HepG2 (cell line): ENCODE measurements around the gene GRAMD4. TPM values are rescaled to one million over a fixed set of nuclear protein-coding genes. Genes with fewer than 3 reads are reported as not detected.

Experiments used
- ATAC-seq: fragments of 200-7000 bp; cut with Tn5 transposase; 3 replicates; pipeline ENCODE4 v1.9.1; 2020; ENCODE audit warnings: mild to moderate bottlenecking, moderate library complexity
- BruUV-seq: library from RNA; stranded (reverse); fragments of 400-500 nt; replicated peaks from 2 replicates; lab custom pipeline; 2021; lab: Mats Ljungman, UMichigan
- CTCF ChIA-PET: fragments of 300-600 bp; formaldehyde crosslinking; extraction: SDS; loops from one replicate; lab custom pipeline; 2021; ENCODE audit warnings: low total read pairs, inconsistent platforms, low intra/inter-chr PET ratio; lab: Yijun Ruan, JAX
- POLR2A ChIA-PET: fragments of 350-600 bp; sonication (Branson Sonifier 250); formaldehyde crosslinking; loops from one replicate; lab custom pipeline; 2020; ENCODE audit warnings: antibody characterized with exemption, inconsistent platforms; lab: Yijun Ruan, JAX
- DNase-seq: peaks from one replicate; pipeline ENCODE4 v3.0.0-alpha.2; 2015; ENCODE audit warnings: low spot score
- FAIRE-seq: peaks from 3 replicates; lab custom pipeline; 2011; peaks lifted over from hg19 to GRCh38; lab: Jason Lieb, UNC
- H2AFZ ChIP-seq: one replicate; pipeline ENCODE4 v1.6.1; 2011; ENCODE audit warnings: low read length, inconsistent platforms
- H3K27ac ChIP-seq: fragments of 300-600 bp; 3 replicates; pipeline ENCODE4 v1.8.0; 2011; ENCODE audit warnings: mixed run types, mild to moderate bottlenecking, mixed read lengths, low read length, inconsistent platforms; ENCODE audit not compliant: insufficient read depth; ENCODE audit errors: extremely low read length
- H3K27me3 ChIP-seq, 2 experiments: fragments of 200-600 bp in 1 of 2; 2 replicates in 1 of 2; 3 replicates in 1 of 2; pipeline versions ENCODE4 v1.6.0 to v1.8.0; 2011; ENCODE audit warnings: low read length in 2 of 2, mild to moderate bottlenecking in 2 of 2, moderate library complexity in 2 of 2, inconsistent platforms in 1 of 2; ENCODE audit not compliant: insufficient read depth in 2 of 2, control insufficient read depth in 1 of 2
- H3K36me3 ChIP-seq, 2 experiments: fragments of 200-600 bp in 1 of 2; replicated peaks in 1 of 2; 2 replicates in 1 of 2; 3 replicates in 1 of 2; pipeline versions ENCODE4 v1.5.1 to v1.8.0; 2011; ENCODE audit warnings: low read length in 2 of 2, inconsistent platforms in 1 of 2; ENCODE audit not compliant: insufficient read depth in 2 of 2, control insufficient read depth in 1 of 2
- H3K4me1 ChIP-seq: 2 replicates; pipeline ENCODE4 v1.5.1; 2012; ENCODE audit warnings: low read length, inconsistent platforms; ENCODE audit not compliant: insufficient read depth
- H3K4me2 ChIP-seq: 2 replicates; pipeline ENCODE4 v1.6.0; 2011; ENCODE audit warnings: low read depth, low read length, inconsistent platforms
- H3K4me3 ChIP-seq, 3 experiments: fragments of 200-600 bp in 1 of 3; sonication (generic), shearing (Covaris generic) in 1 of 3; replicated peaks in 1 of 3; 2 replicates each; pipeline ENCODE4 v1.5.1; 2011 to 2016; ENCODE audit warnings: low read length in 3 of 3, inconsistent platforms in 2 of 3, low read depth in 2 of 3, mild to moderate bottlenecking in 2 of 3, control low read depth in 1 of 3, mixed read lengths in 1 of 3; ENCODE audit not compliant: insufficient read depth in 1 of 3
- H3K79me2 ChIP-seq: one replicate; pipeline ENCODE4 v1.6.1; 2011; ENCODE audit warnings: low read length, inconsistent platforms; ENCODE audit not compliant: insufficient read depth
- H3K9ac ChIP-seq: 2 replicates; pipeline ENCODE4 v1.6.0; 2011; ENCODE audit warnings: mild to moderate bottlenecking, low read depth, low read length, inconsistent platforms; ENCODE audit not compliant: insufficient read depth
- H3K9me3 ChIP-seq: 2 replicates; pipeline ENCODE4 v1.5.1; 2012; ENCODE audit warnings: mild to moderate bottlenecking, low read length
- H4K20me1 ChIP-seq: 2 replicates; pipeline ENCODE4 v1.6.0; 2011; ENCODE audit warnings: inconsistent platforms, mild to moderate bottlenecking, low read length, moderate library complexity; ENCODE audit not compliant: insufficient read depth
- AGO2 ChIP-seq: fragments of 200-400 bp; formaldehyde crosslinking; optimal IDR thresholded peaks from 2 replicates; pipeline ENCODE3; 2017; ENCODE audit warnings: mild to moderate bottlenecking, low read depth, low read length, moderate library complexity
- DMAP1 ChIP-seq: IDR thresholded peaks from 2 replicates; pipeline ENCODE4 v1.6.1; 2016
- FOXK1 ChIP-seq: sonication (generic); formaldehyde crosslinking; IDR thresholded peaks from 2 replicates; pipeline ENCODE4 v1.4.0; 2020; ENCODE audit warnings: low read depth, missing genetic modification reagents, borderline replicate concordance
- HNRNPH1 ChIP-seq: fragments of 200-400 bp; formaldehyde crosslinking; optimal IDR thresholded peaks from 2 replicates; pipeline ENCODE3; 2017; ENCODE audit warnings: mild to moderate bottlenecking, low read depth, low read length
- MBNL3 ChIP-seq: fragments of 250-450 bp; sonication (Bioruptor Pico); conservative IDR thresholded peaks from 2 replicates; pipeline ENCODE4 v1.8.0; 2022; ENCODE audit warnings: mild to moderate bottlenecking, inconsistent platforms
- MLLT10 ChIP-seq: sonication (generic); formaldehyde crosslinking; IDR thresholded peaks from 2 replicates; pipeline ENCODE4 v1.4.0; 2020; ENCODE audit warnings: missing genetic modification reagents
- MZF1 ChIP-seq: sonication (generic); formaldehyde crosslinking; IDR thresholded peaks from 2 replicates; pipeline ENCODE4 v1.8.1; 2023; ENCODE audit warnings: mild to moderate bottlenecking, missing genetic modification reagents, borderline replicate concordance
- NCOA1 ChIP-seq: sonication (generic); formaldehyde crosslinking; IDR thresholded peaks from 2 replicates; pipeline ENCODE4 v1.9.0; 2021; ENCODE audit warnings: missing genetic modification reagents
- TOPORS ChIP-seq: sonication (generic); formaldehyde crosslinking; IDR thresholded peaks from 2 replicates; pipeline ENCODE4 v1.8.0; 2023; ENCODE audit warnings: mild to moderate bottlenecking, missing genetic modification reagents
- ZFYVE20 ChIP-seq: sonication (generic); formaldehyde crosslinking; IDR thresholded peaks from 2 replicates; pipeline ENCODE4 v1.8.0; 2023; ENCODE audit warnings: low read depth, mild to moderate bottlenecking, moderate library complexity, missing genetic modification reagents, borderline replicate concordance
- ZNF460 ChIP-seq: sonication (generic); formaldehyde crosslinking; IDR thresholded peaks from 2 replicates; pipeline ENCODE4 v1.5.1; 2020; ENCODE audit warnings: missing genetic modification reagents, mild to moderate bottlenecking, borderline replicate concordance
- ZNF670 ChIP-seq: sonication (generic); formaldehyde crosslinking; IDR thresholded peaks from 2 replicates; pipeline ENCODE4 v1.8.0; 2022; ENCODE audit warnings: mild to moderate bottlenecking, missing genetic modification reagents, borderline replicate concordance
- ZNF780A ChIP-seq: sonication (generic); formaldehyde crosslinking; IDR thresholded peaks from 2 replicates; pipeline ENCODE4 v1.8.0; 2022; ENCODE audit warnings: mild to moderate bottlenecking, missing genetic modification reagents, moderate library complexity
- ZNF792 ChIP-seq: IDR thresholded peaks from 2 replicates; pipeline ENCODE4 v1.6.1; 2016
- ZNF850 ChIP-seq: sonication (generic); formaldehyde crosslinking; conservative IDR thresholded peaks from 2 replicates; pipeline ENCODE4 v1.9.0; 2021; ENCODE audit warnings: mild to moderate bottlenecking, missing genetic modification reagents
- ZNF878 ChIP-seq: sonication (generic); formaldehyde crosslinking; IDR thresholded peaks from 2 replicates; pipeline ENCODE4 v1.8.1; 2023; ENCODE audit warnings: mild to moderate bottlenecking, missing genetic modification reagents, moderate library complexity
- WGBS: methylation state at CpG from one replicate; pipeline ENCODE4 v1.1.6; 2017; ENCODE audit warnings: low lambda C conversion rate; 5-methylcytosine and 5-hydroxymethylcytosine counted together
- in situ Hi-C: cut with HindIII; loops from 2 replicates; pipeline ENCODE4 v1.10.0; 2017; ENCODE audit warnings: low pct_unique_long_range_greater_than_20kb; ENCODE audit not compliant: extremely low pct_ligation_motif_present
- intact Hi-C: fragments of 100-400 bp; cut with micrococcal nuclease; formaldehyde crosslinking; loops from one replicate; pipeline ENCODE4 v1.10.0; 2022; ENCODE audit not compliant: unreplicated experiment
- polyA plus RNA-seq, 8 experiments: library from polyadenylated mRNA; depleted of rRNA in 3 of 8; stranded (reverse) in 7 of 8; unstranded in 1 of 8; fragments of >200 nt; fragmentation: Illumina TruSeq in 4 of 8; extraction: Trizol in 4 of 8; gene quantifications; 2 replicates each; pipeline versions ENCODE4 v1.2.1 to v1.2.3, GENCODE V29; 2011 to 2016; ENCODE audit warnings: low read depth in 4 of 8, missing spikeins in 1 of 8, mixed read lengths in 1 of 8; ENCODE audit not compliant: insufficient read depth in 1 of 8
- total RNA-seq, 5 experiments: library from RNA; depleted of rRNA; stranded (reverse); fragments of >200 nt; fragmentation: Illumina TruSeq; extraction: Trizol; gene quantifications; 2 replicates each; pipeline ENCODE4 v1.2.3, GENCODE V29; 2016; ENCODE audit warnings: low read depth in 1 of 5
- TF ChIP-seq, protein P1 (sequence below): sonication (generic); formaldehyde crosslinking; conservative IDR thresholded peaks from 2 replicates; pipeline ENCODE4 v1.5.0; 2020; ENCODE audit warnings: missing genetic modification reagents
- TF ChIP-seq, protein P2 (sequence below): sonication (generic); formaldehyde crosslinking; IDR thresholded peaks from 2 replicates; pipeline ENCODE4 v1.5.1; 2020; ENCODE audit warnings: missing genetic modification reagents, mild to moderate bottlenecking, borderline replicate concordance
- TF ChIP-seq, protein P3 (sequence below): sonication (generic); formaldehyde crosslinking; IDR thresholded peaks from 2 replicates; pipeline ENCODE4 v1.4.0; 2020; ENCODE audit warnings: missing genetic modification reagents

GRAMD4 gene
- total and polyA plus RNA-seq, 2 of the 13 experiments (the other 11 are each of a cell fraction or from before 2014, with no cell fraction given), result 15.2 to 15.7 TPM

DNA sequence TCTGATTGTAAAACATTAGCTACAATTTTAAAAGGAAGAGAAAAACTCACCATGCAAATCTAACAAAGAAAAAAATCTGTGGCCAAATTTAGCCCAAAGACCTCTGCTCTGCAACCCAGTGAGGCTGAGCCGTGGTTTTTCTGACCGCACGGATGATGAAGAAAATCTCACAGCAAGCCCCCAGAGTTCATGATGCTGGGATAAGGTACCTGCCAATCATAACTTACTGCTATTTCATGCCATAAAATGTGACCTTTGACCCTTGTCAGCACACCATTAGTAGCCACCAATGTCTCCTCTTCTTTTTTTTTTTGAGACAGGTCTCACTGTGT, 106.8 kb downstream of the GRAMD4 start:
- no TSS peak for BruUV-seq
- in situ Hi-C loops (no loop called here), intact Hi-C loops (no loop called here)
- POLR2A ChIA-PET, result no interaction called here
- Histone ChIP-seq H3K4me3 (no peak overlapping the region), H3K9me3 (no peaks in the 10 kb centered on the region), H2AFZ (no peak overlapping the region), H3K27me3 (no peaks in the 10 kb centered on the region), H4K20me1 (peaks cover 6% of the 10 kb centered on the region; the same call in 1 of the 2 replicates), H3K4me2 (no peak overlapping the region), H3K36me3 (peaks cover 6 to 10% of the 10 kb centered on the region in 2 experiments; a peak in 3 of 5 replicates), H3K79me2 (peaks cover 28% of the 10 kb centered on the region), H3K9ac (no peak overlapping the region), H3K27ac (no peak overlapping the region), H3K4me1 (peaks cover 22% of the 10 kb centered on the region)
- WGBS, result 92% methylated on average over 3 of the region's 3 CpGs
- no peak for ATAC-seq
- DNase-seq, result no peak
- CTCF ChIA-PET, result no interaction called here
- FAIRE-seq, result no peak
- TF ChIP-seq TOPORS (no peak), ZNF792 (CRISPR knock-in tag) (no peak), HNRNPH1 (no peak), MBNL3 (no peak), MLLT10 (CRISPR knock-in tag) (no peak), ZNF780A (CRISPR knock-in tag) (no peak), ZNF670 (CRISPR knock-in tag) (no peak), NCOA1 (no peak), ZNF850 (CRISPR knock-in tag) (no peak), ZNF878 (CRISPR knock-in tag) (no peak), MZF1 (no peak), ZNF460 (CRISPR knock-in tag) (no peak), DMAP1 (CRISPR knock-in tag) (no peak), ZFYVE20 (CRISPR knock-in tag) (no peak), AGO2 (no peak), FOXK1 (CRISPR knock-in tag) (no peak)
- TF ChIP-seq, protein P1, sequence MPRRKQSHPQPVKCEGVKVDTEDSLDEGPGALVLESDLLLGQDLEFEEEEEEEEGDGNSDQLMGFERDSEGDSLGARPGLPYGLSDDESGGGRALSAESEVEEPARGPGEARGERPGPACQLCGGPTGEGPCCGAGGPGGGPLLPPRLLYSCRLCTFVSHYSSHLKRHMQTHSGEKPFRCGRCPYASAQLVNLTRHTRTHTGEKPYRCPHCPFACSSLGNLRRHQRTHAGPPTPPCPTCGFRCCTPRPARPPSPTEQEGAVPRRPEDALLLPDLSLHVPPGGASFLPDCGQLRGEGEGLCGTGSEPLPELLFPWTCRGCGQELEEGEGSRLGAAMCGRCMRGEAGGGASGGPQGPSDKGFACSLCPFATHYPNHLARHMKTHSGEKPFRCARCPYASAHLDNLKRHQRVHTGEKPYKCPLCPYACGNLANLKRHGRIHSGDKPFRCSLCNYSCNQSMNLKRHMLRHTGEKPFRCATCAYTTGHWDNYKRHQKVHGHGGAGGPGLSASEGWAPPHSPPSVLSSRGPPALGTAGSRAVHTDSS, result no peak
- TF ChIP-seq, protein P2, sequence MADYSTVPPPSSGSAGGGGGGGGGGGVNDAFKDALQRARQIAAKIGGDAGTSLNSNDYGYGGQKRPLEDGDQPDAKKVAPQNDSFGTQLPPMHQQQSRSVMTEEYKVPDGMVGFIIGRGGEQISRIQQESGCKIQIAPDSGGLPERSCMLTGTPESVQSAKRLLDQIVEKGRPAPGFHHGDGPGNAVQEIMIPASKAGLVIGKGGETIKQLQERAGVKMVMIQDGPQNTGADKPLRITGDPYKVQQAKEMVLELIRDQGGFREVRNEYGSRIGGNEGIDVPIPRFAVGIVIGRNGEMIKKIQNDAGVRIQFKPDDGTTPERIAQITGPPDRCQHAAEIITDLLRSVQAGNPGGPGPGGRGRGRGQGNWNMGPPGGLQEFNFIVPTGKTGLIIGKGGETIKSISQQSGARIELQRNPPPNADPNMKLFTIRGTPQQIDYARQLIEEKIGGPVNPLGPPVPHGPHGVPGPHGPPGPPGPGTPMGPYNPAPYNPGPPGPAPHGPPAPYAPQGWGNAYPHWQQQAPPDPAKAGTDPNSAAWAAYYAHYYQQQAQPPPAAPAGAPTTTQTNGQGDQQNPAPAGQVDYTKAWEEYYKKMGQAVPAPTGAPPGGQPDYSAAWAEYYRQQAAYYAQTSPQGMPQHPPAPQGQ (CRISPR knock-in tag), result no peak
- TF ChIP-seq, protein P3, sequence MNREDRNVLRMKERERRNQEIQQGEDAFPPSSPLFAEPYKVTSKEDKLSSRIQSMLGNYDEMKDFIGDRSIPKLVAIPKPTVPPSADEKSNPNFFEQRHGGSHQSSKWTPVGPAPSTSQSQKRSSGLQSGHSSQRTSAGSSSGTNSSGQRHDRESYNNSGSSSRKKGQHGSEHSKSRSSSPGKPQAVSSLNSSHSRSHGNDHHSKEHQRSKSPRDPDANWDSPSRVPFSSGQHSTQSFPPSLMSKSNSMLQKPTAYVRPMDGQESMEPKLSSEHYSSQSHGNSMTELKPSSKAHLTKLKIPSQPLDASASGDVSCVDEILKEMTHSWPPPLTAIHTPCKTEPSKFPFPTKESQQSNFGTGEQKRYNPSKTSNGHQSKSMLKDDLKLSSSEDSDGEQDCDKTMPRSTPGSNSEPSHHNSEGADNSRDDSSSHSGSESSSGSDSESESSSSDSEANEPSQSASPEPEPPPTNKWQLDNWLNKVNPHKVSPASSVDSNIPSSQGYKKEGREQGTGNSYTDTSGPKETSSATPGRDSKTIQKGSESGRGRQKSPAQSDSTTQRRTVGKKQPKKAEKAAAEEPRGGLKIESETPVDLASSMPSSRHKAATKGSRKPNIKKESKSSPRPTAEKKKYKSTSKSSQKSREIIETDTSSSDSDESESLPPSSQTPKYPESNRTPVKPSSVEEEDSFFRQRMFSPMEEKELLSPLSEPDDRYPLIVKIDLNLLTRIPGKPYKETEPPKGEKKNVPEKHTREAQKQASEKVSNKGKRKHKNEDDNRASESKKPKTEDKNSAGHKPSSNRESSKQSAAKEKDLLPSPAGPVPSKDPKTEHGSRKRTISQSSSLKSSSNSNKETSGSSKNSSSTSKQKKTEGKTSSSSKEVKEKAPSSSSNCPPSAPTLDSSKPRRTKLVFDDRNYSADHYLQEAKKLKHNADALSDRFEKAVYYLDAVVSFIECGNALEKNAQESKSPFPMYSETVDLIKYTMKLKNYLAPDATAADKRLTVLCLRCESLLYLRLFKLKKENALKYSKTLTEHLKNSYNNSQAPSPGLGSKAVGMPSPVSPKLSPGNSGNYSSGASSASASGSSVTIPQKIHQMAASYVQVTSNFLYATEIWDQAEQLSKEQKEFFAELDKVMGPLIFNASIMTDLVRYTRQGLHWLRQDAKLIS (CRISPR knock-in tag), result no peak
